ENCODE results near the gene TMEM82.

Gene TMEM82

GRCh38 chr1:15717418-15718125 is 24.7 kb upstream of the TMEM82 start:
- H3K36me3 ChIP-seq (replicated peaks; ENCODE audit: low read depth, low read length) = no peaks in the 10 kb centered on the region
- no peak for TF ChIP-seq EZH2phosphoT487 (IDR thresholded peaks at IDR 0.05; ENCODE audit: low read depth)
- TF ChIP-seq, protein P1, sequence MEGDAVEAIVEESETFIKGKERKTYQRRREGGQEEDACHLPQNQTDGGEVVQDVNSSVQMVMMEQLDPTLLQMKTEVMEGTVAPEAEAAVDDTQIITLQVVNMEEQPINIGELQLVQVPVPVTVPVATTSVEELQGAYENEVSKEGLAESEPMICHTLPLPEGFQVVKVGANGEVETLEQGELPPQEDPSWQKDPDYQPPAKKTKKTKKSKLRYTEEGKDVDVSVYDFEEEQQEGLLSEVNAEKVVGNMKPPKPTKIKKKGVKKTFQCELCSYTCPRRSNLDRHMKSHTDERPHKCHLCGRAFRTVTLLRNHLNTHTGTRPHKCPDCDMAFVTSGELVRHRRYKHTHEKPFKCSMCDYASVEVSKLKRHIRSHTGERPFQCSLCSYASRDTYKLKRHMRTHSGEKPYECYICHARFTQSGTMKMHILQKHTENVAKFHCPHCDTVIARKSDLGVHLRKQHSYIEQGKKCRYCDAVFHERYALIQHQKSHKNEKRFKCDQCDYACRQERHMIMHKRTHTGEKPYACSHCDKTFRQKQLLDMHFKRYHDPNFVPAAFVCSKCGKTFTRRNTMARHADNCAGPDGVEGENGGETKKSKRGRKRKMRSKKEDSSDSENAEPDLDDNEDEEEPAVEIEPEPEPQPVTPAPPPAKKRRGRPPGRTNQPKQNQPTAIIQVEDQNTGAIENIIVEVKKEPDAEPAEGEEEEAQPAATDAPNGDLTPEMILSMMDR (IDR thresholded peaks at IDR 0.05; ENCODE audit: low read depth, low read length) = no peak
- H3K9me3 ChIP-seq (ENCODE audit: insufficient read depth, low read length) = no peaks in the 10 kb centered on the region
- peaks cover 3% of the 10 kb centered on the region for H4K20me1 ChIP-seq (ENCODE audit: insufficient read depth, low read length)
- no peak overlapping the region for H2AFZ ChIP-seq (ENCODE audit: low read depth, low read length)
- H3K4me2 ChIP-seq (ENCODE audit: low read length) = no peak overlapping the region
- H3K27ac ChIP-seq (ENCODE audit: low read length) = no peak overlapping the region
- H3K9ac ChIP-seq (ENCODE audit: low read length) = no peak overlapping the region
- H3K79me2 ChIP-seq (ENCODE audit: low read length) = peaks cover 8% of the 10 kb centered on the region
- H3K27me3 ChIP-seq (ENCODE audit: low read depth, low read length) = no peaks in the 10 kb centered on the region
- H3K4me3 ChIP-seq (ENCODE audit: low read length) = no peak overlapping the region
- H3K4me1 ChIP-seq (ENCODE audit: low read length) = no peaks in the 10 kb centered on the region

DNA sequence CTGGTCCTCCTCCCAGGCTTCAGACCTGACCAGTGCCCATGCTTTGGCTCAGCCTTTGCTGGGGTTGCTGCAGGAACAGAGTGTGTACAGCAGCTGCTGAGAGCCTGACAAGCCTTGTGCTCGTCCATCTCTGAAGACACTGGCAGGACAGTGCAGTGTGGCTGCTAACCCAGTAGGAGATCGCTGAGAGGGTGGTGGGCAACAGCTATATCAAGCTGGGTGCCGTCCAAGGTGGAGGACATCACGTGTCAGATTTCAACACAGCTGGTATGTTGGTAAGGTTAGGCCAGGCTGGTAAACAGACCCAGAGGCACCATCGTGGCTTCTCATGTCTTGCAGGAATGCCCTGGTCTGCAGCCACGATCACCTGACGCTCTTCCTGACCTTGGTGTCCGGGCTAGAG is 24.1 kb upstream of the TMEM82 start:
- H3K9ac ChIP-seq (ENCODE audit: low read length) = no peak overlapping the region
- no peak for TF ChIP-seq EZH2phosphoT487 (IDR thresholded peaks at IDR 0.05; ENCODE audit: low read depth)
- TF ChIP-seq, protein P1 (IDR thresholded peaks at IDR 0.05; ENCODE audit: low read depth, low read length) = no peak
- no peak overlapping the region for H2AFZ ChIP-seq (ENCODE audit: low read depth, low read length)
- H4K20me1 ChIP-seq (ENCODE audit: insufficient read depth, low read length) = peaks cover 3% of the 10 kb centered on the region; the same call in 1 of the 2 replicates
- no peak overlapping the region for H3K27ac ChIP-seq (ENCODE audit: low read length)
- H3K4me3 ChIP-seq (ENCODE audit: low read length) = no peak overlapping the region
- H3K4me2 ChIP-seq (ENCODE audit: low read length) = no peak overlapping the region
- peaks cover 8% of the 10 kb centered on the region for H3K79me2 ChIP-seq (ENCODE audit: low read length)
- H3K36me3 ChIP-seq (replicated peaks; ENCODE audit: low read depth, low read length) = no peaks in the 10 kb centered on the region
- no peaks in the 10 kb centered on the region for H3K27me3 ChIP-seq (ENCODE audit: low read depth, low read length)
- no peaks in the 10 kb centered on the region for H3K9me3 ChIP-seq (ENCODE audit: insufficient read depth, low read length)
- H3K4me1 ChIP-seq (ENCODE audit: low read length) = no peaks in the 10 kb centered on the region

DNA sequence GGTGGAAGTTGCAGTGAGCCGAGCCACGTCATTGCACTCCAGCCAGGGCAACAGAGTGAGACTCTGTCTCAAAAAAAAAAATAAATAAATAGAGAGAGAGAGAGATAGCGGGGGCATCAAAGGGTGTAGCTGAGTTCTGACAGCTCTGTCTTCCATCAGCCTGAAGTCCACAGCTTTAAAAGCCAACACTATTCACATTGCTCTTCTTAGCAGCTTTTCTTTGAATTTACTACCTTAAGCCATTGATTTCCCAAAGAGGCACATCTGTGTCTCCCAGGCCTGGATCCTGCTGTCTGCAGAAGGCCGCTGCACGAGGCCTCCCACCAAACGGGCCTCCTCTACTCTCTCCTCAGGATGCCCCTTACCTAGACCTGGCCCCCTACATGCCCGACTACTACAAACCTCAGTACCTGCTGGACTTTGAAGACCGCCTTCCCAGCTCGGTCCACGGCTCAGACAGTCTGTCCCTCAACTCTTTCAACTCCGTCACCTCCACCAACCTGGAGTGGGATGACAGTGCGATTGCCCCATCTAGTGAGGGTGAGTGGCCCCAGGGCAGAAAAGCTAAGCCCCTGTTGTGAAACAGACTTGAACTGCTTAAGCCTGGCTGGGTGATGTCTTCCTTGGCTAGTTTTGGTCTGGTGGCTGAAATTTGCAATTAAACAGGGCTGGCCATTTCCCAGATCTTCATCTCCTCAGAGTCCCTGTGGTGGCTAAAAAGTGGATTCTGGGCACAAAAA is 22.7 kb upstream of the TMEM82 start:
- Histone ChIP-seq H3K4me2 (ENCODE audit: low read length) (no peak overlapping the region), H2AFZ (ENCODE audit: low read depth, low read length) (no peak overlapping the region), H3K79me2 (ENCODE audit: low read length) (peaks cover 5% of the 10 kb centered on the region), H3K9ac (ENCODE audit: low read length) (no peak overlapping the region), H3K9me3 (ENCODE audit: insufficient read depth, low read length) (no peaks in the 10 kb centered on the region), H3K4me3 (ENCODE audit: low read length) (no peak overlapping the region), H3K27me3 (ENCODE audit: low read depth, low read length) (no peaks in the 10 kb centered on the region), H4K20me1 (ENCODE audit: insufficient read depth, low read length) (no peaks in the 10 kb centered on the region; the same call in 1 of the 2 replicates), H3K27ac (ENCODE audit: low read length) (no peak overlapping the region), H3K4me1 (ENCODE audit: low read length) (no peaks in the 10 kb centered on the region), H3K36me3 (replicated peaks; ENCODE audit: low read depth, low read length) (no peaks in the 10 kb centered on the region)
- TF ChIP-seq, protein P1 (IDR thresholded peaks at IDR 0.05; ENCODE audit: low read depth, low read length) = no peak
- TF ChIP-seq EZH2phosphoT487 (IDR thresholded peaks at IDR 0.05; ENCODE audit: low read depth) = no peak

DNA sequence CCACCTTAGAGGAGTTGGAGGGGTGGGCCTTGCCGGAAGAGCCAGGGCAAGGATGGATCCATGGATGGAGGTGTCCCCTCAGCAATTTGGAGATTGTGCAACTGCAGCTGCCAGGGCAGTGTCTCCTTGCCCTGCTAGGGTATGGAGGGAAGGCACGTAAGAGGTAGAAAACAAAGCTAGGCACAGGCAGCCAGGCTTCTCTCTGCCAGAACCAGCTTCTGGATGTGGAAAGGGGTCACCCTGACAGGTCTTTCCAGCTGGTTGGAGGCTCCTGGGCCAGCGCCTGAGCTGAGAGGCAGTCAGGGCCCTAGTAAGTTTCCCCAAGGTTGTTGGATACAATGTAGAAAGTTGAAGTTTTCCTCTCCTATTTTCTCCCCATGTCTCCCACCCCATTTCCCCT is 21.4 kb upstream of the TMEM82 start:
- no peak overlapping the region for H3K4me3 ChIP-seq (ENCODE audit: low read length)
- no peaks in the 10 kb centered on the region for H3K79me2 ChIP-seq (ENCODE audit: low read length)
- TF ChIP-seq, protein P1 (IDR thresholded peaks at IDR 0.05; ENCODE audit: low read depth, low read length) = no peak
- no peak for TF ChIP-seq EZH2phosphoT487 (IDR thresholded peaks at IDR 0.05; ENCODE audit: low read depth)
- no peak overlapping the region for H3K9ac ChIP-seq (ENCODE audit: low read length)
- H3K27me3 ChIP-seq (ENCODE audit: low read depth, low read length) = no peaks in the 10 kb centered on the region
- no peaks in the 10 kb centered on the region for H4K20me1 ChIP-seq (ENCODE audit: insufficient read depth, low read length)
- H3K9me3 ChIP-seq (ENCODE audit: insufficient read depth, low read length) = no peaks in the 10 kb centered on the region
- H3K36me3 ChIP-seq (replicated peaks; ENCODE audit: low read depth, low read length) = no peaks in the 10 kb centered on the region
- no peak overlapping the region for H3K4me2 ChIP-seq (ENCODE audit: low read length)
- no peaks in the 10 kb centered on the region for H3K4me1 ChIP-seq (ENCODE audit: low read length)
- H2AFZ ChIP-seq (ENCODE audit: low read depth, low read length) = no peak overlapping the region
- H3K27ac ChIP-seq (ENCODE audit: low read length) = no peak overlapping the region
